Coronary artery (tissue), 2 donors: ENCODE data around the gene TGFB2.
A peak's percentile ranks its signal among the peaks of the same experiment; 100 is the strongest.

ENCODE experiments used
- DNase-seq: peaks from one replicate; pipeline ENCODE4 v3.0.0-alpha.2; 2017; ENCODE audit warnings: low spot score
- H3K27ac ChIP-seq, 2 donors: fragments of 200-600 bp; sonication (generic); one replicate each; pipeline ENCODE4 v1.5.1; 2016 to 2019
- H3K4me3 ChIP-seq: fragments of 200-600 bp; sonication (generic); 2 replicates; pipeline ENCODE4 v1.5.1; 2016; ENCODE audit warnings: mild to moderate bottlenecking, moderate library complexity
- TF ChIP-seq, protein P1 (sequence below): fragments of 200-600 bp; sonication (generic); IDR thresholded peaks from one replicate; pipeline ENCODE4 v1.5.1; 2019; ENCODE audit warnings: antibody characterized with exemption

TGFB2 gene

GRCh38 chr1:218466341-218467010 lies 121.3 kb downstream of the TGFB2 start:
- Histone ChIP-seq H3K4me3 (no peak overlapping the region), H3K27ac (peak overlapping the region; percentile 61 to 71)
- DNase-seq, result no peak
- TF ChIP-seq, protein P1, sequence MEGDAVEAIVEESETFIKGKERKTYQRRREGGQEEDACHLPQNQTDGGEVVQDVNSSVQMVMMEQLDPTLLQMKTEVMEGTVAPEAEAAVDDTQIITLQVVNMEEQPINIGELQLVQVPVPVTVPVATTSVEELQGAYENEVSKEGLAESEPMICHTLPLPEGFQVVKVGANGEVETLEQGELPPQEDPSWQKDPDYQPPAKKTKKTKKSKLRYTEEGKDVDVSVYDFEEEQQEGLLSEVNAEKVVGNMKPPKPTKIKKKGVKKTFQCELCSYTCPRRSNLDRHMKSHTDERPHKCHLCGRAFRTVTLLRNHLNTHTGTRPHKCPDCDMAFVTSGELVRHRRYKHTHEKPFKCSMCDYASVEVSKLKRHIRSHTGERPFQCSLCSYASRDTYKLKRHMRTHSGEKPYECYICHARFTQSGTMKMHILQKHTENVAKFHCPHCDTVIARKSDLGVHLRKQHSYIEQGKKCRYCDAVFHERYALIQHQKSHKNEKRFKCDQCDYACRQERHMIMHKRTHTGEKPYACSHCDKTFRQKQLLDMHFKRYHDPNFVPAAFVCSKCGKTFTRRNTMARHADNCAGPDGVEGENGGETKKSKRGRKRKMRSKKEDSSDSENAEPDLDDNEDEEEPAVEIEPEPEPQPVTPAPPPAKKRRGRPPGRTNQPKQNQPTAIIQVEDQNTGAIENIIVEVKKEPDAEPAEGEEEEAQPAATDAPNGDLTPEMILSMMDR, result no peak

- H3K4me3 ChIP-seq, result no peak overlapping the region
- H3K27ac ChIP-seq, result peak overlapping the region; percentile 61 to 71
- DNase-seq, result no peak
- TF ChIP-seq, protein P1, result no peak
These were observed 122.3 kb downstream of the TGFB2 start for GRCh38 chr1:218467101-218468072.

GRCh38 chr1:218468711-218469110 lies 123.6 kb downstream of the TGFB2 start:
- TF ChIP-seq, protein P1, result no peak
- Histone ChIP-seq H3K4me3 (no peak overlapping the region), H3K27ac (no peak overlapping the region)
- no peak for DNase-seq

- H3K4me3 ChIP-seq, result no peak overlapping the region
- TF ChIP-seq, protein P1, result no peak
- no peak for DNase-seq
These were observed 127.7 kb downstream of the TGFB2 start for GRCh38 chr1:218472885-218473284.

GRCh38 chr1:218473522-218473921 lies 128.4 kb downstream of the TGFB2 start:
- DNase-seq, result no peak
- Histone ChIP-seq H3K4me3 (no peak overlapping the region), H3K27ac (no peak overlapping the region)
- TF ChIP-seq, protein P1, result no peak

More at GRCh38 chr1:218472885-218473284, 127.7 kb downstream of the TGFB2 start:
- no peak overlapping the region for H3K27ac ChIP-seq

DNA sequence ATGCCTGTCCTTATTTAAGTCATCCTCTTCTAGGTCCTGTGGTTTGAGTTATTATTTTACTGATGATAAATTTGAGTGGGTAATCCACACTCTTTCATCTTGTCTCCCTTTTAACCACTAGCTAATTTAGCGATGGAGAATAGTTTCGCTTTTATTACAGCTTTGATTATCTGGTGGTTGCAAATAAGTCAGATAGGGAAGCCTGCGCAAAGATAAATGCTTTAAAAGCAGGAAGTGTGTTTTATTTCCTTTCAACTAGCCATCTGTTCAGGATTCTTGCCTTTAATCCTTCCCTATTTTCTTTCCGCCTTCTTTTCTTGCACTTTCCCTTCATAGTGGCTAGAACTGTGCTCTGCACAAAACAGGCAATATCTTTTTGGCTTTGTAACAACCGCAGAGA lies 129.0 kb downstream of the TGFB2 start:
- Histone ChIP-seq H3K4me3 (no peak overlapping the region), H3K27ac (no peak overlapping the region)
- DNase-seq, result no peak
- TF ChIP-seq, protein P1, result no peak
